ENCODE results near the gene C1S.
"Not testable (repeated sequence)": the region's sequence is repeated elsewhere in the genome, so short reads cannot be mapped to it uniquely, and the experiment has no call there.

Gene C1S

DNA sequence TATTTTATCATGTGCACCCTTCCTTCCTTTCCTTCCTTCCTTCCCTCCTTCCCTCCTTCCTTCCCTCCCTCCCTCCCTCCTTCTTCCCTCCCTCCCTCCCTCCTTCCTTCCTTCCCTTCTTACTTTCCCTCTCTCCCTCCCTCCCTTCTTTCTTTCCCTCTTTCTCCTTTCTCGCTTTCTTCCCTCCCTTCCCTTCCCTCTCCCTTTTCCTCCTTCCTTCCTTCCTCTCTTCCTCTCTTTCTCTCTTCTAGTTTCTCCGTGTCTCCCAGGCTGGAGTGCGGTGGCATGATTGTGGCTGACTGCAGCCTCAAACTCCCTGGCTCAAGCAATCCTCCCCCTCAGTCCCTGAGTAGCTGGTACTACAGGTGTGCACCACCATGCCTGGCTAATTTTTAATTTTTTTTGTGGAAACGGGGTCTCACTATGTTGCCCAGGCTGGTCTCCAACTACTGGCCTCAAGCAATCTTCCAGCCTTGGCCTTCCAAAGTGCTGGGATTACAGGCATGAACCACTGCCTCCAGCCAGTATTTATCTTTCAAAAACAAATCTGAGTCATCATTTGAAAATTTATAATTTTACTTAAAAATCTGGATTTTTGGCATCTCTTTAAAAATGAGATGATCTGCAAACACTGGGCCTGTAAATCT, 40.7 kb downstream of the C1S start:
- in situ Hi-C loops (cut with MboI; ENCODE audit: low sequenced_read_pairs) = no loop called here

DNA sequence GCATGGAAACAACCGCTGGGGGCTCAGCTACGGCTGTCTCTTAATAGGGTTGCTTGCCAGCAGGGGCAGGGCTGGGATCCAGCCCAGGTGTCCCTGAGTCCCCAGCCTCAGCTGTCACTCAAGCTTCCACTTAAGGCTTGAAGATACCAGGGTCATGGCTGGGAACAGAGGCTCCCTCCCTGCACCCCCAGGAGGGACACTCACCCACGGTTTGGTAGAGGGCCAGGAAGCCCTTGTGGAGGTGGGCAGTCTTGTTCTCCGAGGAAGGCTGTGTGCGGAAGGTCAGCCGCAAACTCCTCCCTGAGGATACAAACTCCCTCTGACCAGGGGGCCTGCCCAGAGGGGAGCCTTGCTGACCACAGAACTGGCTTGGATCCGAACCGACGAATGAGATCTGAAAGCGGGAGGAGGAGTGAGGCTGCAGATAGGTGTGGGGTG, 41.2 kb downstream of the C1S start:
- in situ Hi-C loops (cut with MboI; ENCODE audit: low sequenced_read_pairs) = no loop called here

DNA sequence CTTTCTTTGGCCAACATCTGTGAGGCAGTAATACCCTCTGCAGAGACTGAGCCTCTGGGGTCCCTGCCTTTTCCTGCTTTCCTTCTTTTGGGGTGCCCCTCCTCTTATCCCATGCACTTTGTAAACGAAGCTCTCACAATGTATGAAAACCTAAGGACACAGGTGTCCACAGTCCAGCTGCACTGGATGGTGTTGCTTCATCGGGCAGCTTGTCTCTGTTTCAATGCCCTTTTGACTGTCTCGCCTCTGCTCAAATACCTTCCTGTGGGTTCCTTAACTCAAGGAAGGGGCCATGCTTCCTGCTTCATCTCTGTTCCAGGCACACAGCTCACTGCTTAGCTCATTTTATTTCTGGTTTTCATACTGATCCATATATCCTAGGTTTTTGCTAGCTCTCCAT, 42.1 kb downstream of the C1S start:
- in situ Hi-C loops (cut with MboI; ENCODE audit: low sequenced_read_pairs) = no loop called here

DNA sequence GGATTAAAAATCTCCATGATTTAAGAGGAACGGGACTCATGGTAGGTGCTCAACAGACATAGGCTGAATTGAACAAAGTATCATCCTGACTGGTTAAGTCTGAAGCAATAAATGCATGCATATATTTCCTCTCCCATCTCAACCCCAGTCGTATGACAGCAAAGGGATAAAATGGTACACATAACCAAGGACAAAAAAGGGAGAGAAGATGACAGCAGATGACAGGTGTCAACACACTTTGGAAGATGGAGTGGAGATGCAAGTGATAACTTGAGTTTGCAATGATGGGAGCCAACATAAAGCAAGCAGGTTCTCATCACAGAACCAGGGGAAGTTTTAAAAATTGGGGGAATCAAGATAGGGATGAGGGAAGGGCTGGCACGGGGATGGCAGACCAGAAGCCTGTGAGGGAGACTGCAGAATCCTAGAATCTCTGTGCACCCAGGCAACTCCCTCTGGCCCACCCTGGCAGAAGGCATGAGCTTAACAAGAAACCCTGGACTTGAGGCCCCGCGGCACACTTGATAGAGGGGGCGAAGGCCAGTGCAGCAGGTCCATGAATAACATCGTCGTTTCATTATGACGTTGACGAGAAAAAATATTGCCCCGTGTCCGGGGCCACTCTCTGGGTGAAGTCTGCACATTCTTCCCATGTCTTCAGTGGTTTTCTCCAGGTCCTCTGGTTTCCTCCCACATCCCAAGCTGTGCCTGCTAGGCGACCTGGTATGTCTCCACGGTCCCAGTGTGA, 43.5 kb downstream of the C1S start:
- in situ Hi-C loops (cut with MboI; ENCODE audit: low sequenced_read_pairs) = no loop called here

DNA sequence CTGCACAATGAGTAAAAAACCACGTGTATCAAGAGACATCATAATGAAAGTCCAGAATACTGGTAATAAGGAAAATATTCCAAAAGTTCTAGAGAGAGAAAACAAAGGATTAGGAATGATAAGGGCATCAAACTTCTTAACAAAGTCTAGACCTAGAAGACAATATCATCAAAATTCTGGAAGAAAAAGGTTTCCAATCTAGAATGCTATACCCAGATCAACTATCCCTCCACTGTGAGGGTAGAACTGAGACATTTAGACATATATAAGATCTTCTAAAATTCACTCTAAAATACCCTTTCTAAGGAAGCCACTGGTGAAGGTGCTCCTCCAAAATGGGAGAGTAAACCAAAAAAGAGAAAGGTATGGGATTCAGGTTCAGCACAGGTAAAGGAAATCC, 45.6 kb downstream of the C1S start:
- in situ Hi-C loops (cut with MboI; ENCODE audit: low sequenced_read_pairs) = no loop called here

DNA sequence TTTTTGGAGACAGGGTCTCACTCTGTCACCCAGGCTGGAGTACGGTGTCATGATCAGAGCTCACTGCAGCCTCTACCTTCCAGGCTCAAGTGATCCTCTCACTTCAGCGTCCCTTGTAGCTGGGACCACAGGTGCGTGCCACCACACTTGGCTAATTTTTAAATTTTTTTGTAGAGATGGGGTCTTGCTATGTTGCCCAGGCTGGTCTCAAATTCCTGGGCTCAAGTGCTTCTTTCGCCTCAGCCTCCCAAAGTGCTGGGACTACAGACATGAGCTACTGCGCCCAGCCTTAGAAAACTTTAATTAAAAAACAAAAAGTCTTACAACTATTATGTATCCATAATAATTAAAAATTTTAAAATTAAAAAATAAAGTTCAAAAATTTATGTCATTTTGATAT, 46.7 kb downstream of the C1S start:
- in situ Hi-C loops (cut with MboI; ENCODE audit: low sequenced_read_pairs) = not testable (repeated sequence)

DNA sequence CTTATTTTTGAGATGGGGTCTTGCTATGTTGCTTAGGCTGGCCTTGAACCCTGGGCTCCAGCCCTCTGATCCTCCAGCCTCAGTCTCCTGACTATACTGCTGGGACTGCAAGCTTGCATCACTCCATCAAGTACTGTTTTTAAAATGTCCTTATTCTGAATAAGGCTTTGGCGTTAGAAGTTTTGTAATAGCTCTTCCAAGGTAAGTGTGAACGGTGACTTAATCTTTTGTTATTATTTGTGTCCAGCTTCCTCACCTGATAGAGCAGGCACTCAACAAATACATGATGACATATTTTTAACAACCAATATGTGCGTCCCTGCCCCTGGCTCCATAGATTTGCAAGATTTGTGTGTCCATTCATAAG, 47.1 kb downstream of the C1S start:
- in situ Hi-C loops (cut with MboI; ENCODE audit: low sequenced_read_pairs) = no loop called here

DNA sequence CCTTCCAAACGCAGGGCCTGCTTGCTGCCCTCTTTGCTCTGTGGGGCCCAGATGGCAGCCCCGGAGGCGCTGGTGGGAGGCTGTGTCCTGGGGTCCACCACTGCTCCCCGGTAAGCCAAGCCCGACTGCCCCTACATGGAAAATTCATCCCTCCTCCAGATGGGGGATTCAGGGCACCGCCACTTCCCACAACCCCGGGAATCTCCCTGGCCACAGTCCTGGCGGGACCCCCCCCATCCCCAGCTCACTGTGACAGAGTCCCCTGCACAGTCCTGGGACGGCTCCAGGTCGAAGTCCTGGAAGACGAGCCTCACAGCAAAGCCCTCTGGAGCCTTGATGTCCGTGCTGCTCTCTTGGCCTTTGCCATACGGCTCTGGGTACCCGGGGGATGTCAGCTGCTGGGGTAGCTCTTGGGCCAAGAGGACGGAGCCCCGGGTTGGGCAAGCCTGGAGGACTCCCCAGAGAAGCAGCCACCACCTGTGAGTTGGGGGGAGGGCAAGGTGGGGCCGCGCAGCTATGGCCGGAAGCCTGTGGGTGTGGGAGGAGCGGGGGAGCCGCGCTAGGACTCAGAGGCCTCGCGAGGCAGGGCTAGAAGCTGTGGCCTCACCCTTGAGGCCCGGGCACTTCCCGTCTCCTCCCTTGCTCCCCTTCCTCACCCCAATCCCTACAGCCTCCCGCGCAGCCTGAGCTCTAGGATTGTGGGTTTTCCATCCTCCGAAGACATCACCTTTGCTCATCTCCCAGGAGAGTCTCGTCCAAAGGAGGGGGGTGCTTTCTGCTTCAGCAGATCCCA, 47.7 kb downstream of the C1S start:
- in situ Hi-C loops (cut with MboI; ENCODE audit: low sequenced_read_pairs) = no loop called here

DNA sequence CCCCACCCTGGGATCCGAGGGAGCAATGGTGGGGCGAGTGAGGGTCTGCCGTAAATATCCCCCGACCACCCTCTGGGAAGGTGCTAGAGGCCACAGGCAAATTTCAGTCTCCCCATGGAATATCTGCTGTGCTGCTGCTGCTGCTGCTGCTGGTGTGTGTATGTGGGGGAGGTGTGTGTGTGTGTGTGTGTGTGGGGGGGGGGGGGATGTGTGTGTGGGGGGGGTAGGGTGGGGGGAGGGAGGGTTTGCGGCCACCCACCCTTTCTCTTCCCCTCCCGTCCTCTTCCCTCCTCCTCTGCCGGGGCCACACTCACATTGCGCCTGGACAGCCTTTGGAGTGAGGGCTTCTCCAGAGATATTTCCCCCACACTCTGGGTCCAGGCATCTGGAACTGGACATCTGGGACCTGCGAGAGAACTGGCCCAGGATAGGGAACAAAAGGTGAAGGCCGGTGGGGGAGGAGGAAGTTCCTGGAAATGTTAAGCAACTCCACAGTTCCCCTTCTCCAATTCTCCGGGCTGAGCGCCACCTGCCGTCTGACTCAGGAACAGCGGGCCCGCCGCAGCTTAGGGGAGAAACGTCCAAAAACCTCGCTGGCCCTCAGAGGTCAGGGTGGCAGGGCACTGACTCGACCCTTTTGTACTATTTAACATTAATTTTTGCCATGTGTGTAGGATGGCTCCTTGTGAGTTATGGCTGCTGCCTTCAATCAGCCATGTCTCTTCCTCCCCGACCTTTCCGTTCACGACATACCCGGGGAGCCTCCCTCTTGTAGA, 48.5 kb downstream of the C1S start, which contains the start of gene C1RL:
Gene C1RL, minus strand, starts transcription at position 419 of the 776 bp plus-strand sequence. Its CDS starts 34 bp downstream, at position 385.
- in situ Hi-C loops (cut with MboI; ENCODE audit: low sequenced_read_pairs) = no loop called here

DNA sequence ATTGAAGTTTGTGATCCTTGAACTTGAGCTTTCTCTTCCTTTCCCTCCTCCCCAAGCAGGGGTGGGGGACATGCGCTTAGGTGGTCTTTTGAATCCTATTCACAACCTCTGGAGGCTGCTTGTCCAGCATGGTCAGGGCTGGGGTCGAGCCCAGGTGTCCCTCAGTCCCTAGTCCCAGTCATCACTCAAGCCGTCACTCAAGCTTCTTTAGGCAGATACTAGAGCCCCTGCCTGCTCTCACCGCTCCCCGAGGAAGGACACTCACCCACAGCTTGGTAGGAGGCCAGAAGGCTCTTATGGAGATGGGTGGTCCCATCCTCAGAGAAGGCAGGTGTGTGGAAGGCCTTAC, 49.0 kb downstream of the C1S start:
- in situ Hi-C loops (cut with MboI; ENCODE audit: low sequenced_read_pairs) = no loop called here

DNA sequence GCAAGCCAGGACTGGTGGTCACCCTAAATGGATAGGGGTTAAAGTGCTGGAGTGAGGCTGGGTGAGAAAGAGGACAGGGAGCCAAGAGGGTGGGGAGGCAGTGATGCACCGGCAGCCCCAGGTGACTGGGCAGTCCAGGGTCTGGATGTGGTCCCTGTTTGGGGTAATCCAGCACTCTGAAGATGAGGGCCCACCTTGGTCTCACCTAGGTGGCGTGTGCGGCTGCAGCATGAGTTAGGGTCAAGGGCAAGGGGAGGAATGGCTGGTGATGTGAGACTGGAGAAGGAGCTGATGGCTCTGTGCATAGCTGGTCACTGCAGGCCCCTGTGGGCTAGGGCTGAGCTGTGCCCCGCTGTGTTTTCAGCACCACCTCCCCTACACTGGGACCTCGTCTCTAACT, 50.1 kb downstream of the C1S start:
- in situ Hi-C loops (cut with MboI; ENCODE audit: low sequenced_read_pairs) = no loop called here

DNA sequence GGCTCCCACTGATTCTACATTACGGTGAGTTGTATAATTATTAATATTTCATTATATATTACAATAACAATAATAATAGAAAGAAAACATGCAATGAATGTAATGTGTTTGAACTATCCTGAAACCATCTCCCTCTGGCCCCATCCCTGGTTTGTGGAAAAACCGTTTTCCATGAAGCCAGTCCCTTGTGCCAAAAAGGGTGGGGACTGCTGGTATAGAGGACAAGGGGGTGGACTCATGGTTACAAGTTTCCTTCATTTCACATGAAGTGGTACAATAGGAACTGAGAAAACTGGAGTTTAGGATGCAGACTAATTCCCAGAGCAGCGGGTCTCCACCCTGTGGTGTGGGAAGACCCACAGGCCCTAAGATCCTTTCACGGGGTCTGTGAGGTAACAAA, 51.5 kb downstream of the C1S start:
- in situ Hi-C loops (cut with MboI; ENCODE audit: low sequenced_read_pairs) = no loop called here

DNA sequence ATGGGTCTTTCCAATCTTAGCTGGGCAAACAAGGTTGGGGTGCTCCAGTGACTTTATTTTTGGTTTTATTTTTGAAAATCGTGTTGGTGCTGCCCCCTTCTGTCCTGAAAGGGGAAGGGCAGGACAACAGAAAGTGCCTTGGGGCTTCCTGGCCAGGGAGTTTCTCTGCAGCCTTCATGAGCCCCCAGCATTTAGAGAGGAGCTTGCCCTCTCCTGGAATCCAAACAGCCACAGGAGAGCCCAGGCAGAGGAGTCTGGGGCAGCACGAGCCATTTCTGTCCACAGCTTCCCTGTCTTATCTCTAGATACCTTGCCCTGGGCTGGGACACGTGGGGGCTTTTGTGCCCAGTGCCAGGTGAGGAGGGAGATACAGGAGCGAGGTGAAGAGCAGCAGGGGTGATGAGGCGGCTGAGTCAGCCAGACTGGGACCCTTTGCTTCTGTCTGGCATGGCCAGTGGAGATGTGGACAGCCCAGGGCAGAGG, 52.9 kb downstream of the C1S start:
- in situ Hi-C loops (cut with MboI; ENCODE audit: low sequenced_read_pairs) = no loop called here

DNA sequence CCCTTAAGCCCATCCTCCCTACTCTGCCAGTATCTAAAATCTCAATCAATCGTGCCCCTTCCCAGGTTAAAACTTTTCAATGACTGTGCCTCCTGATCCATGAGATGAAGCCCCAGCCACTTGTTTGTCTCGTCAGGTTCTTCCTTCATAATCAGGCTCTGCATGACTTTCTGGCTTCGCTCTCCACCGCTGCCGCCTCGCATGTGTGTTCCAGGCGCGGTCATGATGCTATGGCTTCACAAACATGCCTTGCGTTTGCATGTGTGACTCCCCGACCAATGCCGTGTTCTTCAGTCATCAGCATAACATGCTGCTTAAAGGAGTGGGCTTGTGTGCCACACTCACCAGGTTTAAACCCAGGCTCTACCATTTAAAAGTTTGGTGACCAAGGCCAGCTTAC, 53.5 kb downstream of the C1S start:
- in situ Hi-C loops (cut with MboI; ENCODE audit: low sequenced_read_pairs) = no loop called here

DNA sequence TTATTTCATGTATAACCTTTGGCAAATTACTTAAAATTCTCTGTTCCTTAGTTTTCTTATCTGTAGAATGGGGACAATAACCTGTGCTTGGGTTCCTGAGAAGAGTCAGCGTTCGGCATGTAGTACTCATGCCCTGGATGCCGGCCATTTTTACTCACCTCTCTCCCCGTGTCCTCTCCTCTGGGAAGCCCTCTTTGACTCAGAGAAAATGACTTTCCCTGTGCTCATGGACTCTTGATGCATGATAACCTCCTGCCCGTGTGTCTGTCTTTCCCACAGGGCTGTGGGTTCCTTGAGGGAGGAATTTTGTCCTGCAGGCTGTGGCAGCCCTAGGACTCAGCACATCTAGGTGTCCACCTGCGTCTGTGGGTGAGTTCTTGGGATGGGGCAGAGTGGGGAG, 54.3 kb downstream of the C1S start:
- in situ Hi-C loops (cut with MboI; ENCODE audit: low sequenced_read_pairs) = no loop called here

DNA sequence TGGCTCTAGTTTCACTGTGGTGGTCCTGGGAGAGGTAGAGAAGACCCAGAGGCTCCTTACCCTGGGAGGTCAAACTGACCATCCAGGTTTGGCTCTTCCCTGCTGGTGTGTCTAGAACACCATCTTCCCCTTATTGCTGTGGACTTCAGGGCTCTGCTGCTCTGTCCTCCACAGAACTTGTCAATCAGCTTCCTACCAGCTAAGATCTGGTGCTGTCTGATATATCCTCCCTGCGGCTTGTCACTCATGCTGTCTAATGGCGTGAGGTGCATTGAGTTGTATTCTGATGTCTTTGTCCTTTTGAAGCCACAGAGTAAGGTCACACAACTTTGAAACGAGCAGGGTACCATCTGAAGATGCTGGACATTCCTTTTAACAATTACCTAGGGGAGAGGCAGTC, 55.7 kb downstream of the C1S start:
- in situ Hi-C loops (cut with MboI; ENCODE audit: low sequenced_read_pairs) = no loop called here

DNA sequence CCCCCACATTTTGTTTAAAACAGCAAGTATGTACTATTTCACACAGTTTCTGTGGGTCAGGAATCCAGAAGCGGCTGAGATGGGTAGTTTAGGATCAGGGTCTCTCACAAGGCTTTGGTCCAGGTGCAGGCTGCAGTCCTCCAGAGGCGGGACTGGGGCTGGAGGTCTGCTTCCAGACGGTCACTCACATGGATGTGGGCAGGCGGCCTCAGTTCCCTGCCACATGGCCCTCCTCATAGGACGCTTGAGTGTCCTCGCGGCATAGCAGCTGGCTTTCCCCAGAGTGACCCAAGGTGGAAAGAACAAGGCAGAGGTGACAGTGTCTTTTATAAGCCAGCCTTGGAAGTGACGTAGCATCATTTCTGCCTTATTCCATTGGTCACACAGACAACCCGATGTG, 56.4 kb downstream of the C1S start:
- in situ Hi-C loops (cut with MboI; ENCODE audit: low sequenced_read_pairs) = no loop called here

DNA sequence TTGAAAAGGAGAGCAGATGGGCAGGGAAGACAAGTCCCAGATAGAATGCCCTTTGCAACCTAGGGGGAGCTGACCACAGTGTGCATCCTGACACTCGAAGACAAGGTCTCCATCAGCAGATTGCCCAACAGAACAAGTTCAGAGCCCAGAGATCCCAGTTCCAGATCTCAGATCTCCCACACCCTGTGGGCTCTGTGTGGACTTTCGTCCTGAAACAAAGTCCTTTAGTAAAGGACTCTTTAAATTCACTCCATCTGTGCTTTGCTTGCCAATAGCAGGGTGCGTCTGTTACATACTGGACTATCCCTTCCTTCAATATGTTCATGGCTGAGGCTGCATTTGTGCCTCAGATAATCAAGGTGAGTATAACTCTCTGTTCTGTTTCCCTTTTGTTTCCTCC, 57.2 kb downstream of the C1S start:
- in situ Hi-C loops (cut with MboI; ENCODE audit: low sequenced_read_pairs) = no loop called here

DNA sequence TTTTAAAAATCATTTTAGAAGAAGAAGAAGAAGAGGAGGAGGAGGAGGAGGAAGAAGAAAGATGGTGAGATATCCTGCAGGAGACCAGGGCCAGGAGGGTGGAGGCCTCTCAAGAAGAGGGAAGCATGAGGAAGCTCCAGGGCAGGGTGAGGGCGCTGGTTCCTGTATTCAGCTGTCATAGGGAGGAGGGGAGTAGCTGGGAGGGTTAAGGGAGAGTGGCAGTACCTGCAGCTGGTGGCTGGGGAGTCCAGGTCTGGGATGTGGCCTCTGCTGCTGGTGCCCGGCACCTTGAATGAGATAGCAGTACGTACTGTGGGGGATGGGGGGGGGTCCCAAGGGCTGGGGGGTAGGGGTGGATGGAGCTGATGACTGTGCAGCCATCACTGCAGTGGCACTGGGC, 58.4 kb downstream of the C1S start:
- in situ Hi-C loops (cut with MboI; ENCODE audit: low sequenced_read_pairs) = no loop called here

DNA sequence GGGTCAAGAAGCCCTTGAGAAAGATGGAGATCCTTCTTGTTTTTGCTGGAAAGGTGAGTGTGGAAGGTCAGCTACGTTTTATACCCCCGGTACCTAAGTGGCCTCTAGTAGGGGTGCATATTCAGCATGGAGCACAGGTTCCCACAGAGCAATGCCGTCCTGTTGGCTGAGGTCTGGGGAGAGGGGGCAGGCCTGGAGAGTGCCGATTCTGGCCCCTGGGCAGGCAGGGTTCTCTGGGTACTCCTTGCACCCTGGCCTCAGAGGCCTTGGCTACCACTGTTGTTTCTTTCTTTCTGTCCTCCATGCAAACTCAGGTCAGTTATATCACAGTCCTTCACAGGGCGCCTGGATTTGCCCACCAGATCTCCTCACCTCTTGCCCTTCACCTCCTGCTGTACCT, 59.6 kb downstream of the C1S start:
- in situ Hi-C loops (cut with MboI; ENCODE audit: low sequenced_read_pairs) = no loop called here

Data from hTERT RPE-1 (cell line).